Measurements from ENCODE around the gene DNAJC3. TPM values are rescaled to one million over a fixed set of nuclear protein-coding genes. Genes with fewer than 3 reads are reported as not detected.

Gene DNAJC3
- total and polyA plus RNA-seq, 2 of the 13 experiments (the other 11 are each of a cell fraction or from before 2014, with no cell fraction given) = 10.4 to 48.2 TPM

DNA sequence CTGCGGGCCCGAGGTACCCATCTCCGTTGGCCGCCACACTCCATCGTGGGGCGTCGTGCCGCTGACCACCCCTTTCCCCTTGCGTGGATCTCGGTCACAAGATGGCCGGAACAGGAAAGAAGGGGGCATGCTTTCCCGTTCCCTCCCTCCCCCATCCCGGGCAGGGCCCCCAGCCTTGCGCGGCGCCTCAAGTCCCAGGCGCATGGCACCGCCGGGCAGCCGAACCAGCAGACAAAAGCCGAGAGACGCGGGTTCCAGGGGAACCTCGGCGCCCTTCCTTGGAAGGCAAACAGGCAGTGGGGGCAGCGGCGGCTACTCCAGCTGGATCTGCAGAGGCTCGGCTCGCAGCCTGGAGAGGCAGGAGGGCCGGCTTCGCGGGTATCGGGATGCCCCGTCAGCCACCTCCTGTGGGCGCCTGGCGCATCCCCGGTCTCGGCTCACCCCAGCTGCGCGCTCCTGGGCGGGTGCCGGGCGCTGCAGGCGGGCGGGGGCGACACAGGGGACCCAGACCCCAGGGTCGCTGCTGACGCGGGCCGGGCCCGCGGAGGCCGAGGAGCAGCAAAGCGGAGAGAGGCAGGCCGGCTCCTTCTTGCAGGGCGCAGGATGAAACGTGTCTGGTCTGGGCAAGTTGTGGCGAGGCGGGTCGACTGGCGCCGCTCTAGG is 32.9 kb upstream of the DNAJC3 start (continued):
- TF ChIP-seq, protein P1, sequence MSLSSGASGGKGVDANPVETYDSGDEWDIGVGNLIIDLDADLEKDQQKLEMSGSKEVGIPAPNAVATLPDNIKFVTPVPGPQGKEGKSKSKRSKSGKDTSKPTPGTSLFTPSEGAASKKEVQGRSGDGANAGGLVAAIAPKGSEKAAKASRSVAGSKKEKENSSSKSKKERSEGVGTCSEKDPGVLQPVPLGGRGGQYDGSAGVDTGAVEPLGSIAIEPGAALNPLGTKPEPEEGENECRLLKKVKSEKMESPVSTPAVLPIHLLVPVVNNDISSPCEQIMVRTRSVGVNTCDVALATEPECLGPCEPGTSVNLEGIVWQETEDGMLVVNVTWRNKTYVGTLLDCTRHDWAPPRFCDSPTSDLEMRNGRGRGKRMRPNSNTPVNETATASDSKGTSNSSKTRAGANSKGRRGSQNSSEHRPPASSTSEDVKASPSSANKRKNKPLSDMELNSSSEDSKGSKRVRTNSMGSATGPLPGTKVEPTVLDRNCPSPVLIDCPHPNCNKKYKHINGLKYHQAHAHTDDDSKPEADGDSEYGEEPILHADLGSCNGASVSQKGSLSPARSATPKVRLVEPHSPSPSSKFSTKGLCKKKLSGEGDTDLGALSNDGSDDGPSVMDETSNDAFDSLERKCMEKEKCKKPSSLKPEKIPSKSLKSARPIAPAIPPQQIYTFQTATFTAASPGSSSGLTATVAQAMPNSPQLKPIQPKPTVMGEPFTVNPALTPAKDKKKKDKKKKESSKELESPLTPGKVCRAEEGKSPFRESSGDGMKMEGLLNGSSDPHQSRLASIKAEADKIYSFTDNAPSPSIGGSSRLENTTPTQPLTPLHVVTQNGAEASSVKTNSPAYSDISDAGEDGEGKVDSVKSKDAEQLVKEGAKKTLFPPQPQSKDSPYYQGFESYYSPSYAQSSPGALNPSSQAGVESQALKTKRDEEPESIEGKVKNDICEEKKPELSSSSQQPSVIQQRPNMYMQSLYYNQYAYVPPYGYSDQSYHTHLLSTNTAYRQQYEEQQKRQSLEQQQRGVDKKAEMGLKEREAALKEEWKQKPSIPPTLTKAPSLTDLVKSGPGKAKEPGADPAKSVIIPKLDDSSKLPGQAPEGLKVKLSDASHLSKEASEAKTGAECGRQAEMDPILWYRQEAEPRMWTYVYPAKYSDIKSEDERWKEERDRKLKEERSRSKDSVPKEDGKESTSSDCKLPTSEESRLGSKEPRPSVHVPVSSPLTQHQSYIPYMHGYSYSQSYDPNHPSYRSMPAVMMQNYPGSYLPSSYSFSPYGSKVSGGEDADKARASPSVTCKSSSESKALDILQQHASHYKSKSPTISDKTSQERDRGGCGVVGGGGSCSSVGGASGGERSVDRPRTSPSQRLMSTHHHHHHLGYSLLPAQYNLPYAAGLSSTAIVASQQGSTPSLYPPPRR (CRISPR knock-in tag; IDR thresholded peaks at IDR 0.05; ENCODE audit: borderline replicate concordance) = 0 out of 2 replicates have a peak, but pooled peaks have one; percentile 37
- TF ChIP-seq ZNF547 (CRISPR knock-in tag; IDR thresholded peaks at IDR 0.05) = peak; percentile 62; the same call in 1 of the 2 replicates
- peak; percentile 73 for TF ChIP-seq AGO2 (optimal IDR thresholded peaks at IDR 0.05; ENCODE audit: low read depth, low read length)
- TF ChIP-seq ZNF264 (CRISPR knock-in tag; IDR thresholded peaks at IDR 0.05) = no peak
- peak; percentile 71 for TF ChIP-seq GABPB1 (CRISPR knock-in tag; IDR thresholded peaks at IDR 0.05)
- TF ChIP-seq ZNF775 (CRISPR knock-in tag; IDR thresholded peaks at IDR 0.05; ENCODE audit: borderline replicate concordance) = no peak
- TF ChIP-seq MEF2D (CRISPR knock-in tag; IDR thresholded peaks at IDR 0.05) = no peak
- TF ChIP-seq ZSCAN25 (CRISPR knock-in tag; IDR thresholded peaks at IDR 0.05) = peak; percentile 47; the same call in 1 of the 2 replicates
- TF ChIP-seq HDAC1 (CRISPR knock-in tag; IDR thresholded peaks at IDR 0.05) = no peak
- TF ChIP-seq, protein P2, sequence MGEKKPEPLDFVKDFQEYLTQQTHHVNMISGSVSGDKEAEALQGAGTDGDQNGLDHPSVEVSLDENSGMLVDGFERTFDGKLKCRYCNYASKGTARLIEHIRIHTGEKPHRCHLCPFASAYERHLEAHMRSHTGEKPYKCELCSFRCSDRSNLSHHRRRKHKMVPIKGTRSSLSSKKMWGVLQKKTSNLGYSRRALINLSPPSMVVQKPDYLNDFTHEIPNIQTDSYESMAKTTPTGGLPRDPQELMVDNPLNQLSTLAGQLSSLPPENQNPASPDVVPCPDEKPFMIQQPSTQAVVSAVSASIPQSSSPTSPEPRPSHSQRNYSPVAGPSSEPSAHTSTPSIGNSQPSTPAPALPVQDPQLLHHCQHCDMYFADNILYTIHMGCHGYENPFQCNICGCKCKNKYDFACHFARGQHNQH (CRISPR knock-in tag; IDR thresholded peaks at IDR 0.05) = no peak
- no peak for TF ChIP-seq ZNF564 (CRISPR knock-in tag; IDR thresholded peaks at IDR 0.05)
- TF ChIP-seq REL (CRISPR knock-in tag; conservative IDR thresholded peaks at IDR 0.05) = peak; percentile 81; the same call in 1 of the 2 replicates
- TF ChIP-seq ZNF20 (CRISPR knock-in tag; IDR thresholded peaks at IDR 0.05) = 0 out of 2 replicates have a peak, but pooled peaks have one; percentile 34
- no peak for TF ChIP-seq MAZ (IDR thresholded peaks at IDR 0.05; ENCODE audit: borderline replicate concordance, low read depth, low read length)
- TF ChIP-seq MAZ (CRISPR knock-in tag; IDR thresholded peaks at IDR 0.05; ENCODE audit: low read depth) = no peak
- TF ChIP-seq, protein P3, sequence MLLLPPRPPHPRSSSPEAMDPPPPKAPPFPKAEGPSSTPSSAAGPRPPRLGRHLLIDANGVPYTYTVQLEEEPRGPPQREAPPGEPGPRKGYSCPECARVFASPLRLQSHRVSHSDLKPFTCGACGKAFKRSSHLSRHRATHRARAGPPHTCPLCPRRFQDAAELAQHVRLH (CRISPR knock-in tag; IDR thresholded peaks at IDR 0.05; ENCODE audit: borderline replicate concordance, low read depth) = no peak
- TF ChIP-seq, protein P4, sequence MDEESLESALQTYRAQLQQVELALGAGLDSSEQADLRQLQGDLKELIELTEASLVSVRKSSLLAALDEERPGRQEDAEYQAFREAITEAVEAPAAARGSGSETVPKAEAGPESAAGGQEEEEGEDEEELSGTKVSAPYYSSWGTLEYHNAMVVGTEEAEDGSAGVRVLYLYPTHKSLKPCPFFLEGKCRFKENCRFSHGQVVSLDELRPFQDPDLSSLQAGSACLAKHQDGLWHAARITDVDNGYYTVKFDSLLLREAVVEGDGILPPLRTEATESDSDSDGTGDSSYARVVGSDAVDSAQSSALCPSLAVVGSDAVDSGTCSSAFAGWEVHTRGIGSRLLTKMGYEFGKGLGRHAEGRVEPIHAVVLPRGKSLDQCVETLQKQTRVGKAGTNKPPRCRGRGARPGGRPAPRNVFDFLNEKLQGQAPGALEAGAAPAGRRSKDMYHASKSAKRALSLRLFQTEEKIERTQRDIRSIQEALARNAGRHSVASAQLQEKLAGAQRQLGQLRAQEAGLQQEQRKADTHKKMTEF (CRISPR knock-in tag; IDR thresholded peaks at IDR 0.05) = peak; percentile 14; the same call in 1 of the 2 replicates
- peak; percentile 70 for TF ChIP-seq ZFY (CRISPR knock-in tag; IDR thresholded peaks at IDR 0.05)
- no peak for TF ChIP-seq ZNF329 (CRISPR knock-in tag; IDR thresholded peaks at IDR 0.05; ENCODE audit: low read depth)
- peak; percentile 68 for TF ChIP-seq PHF8 (CRISPR knock-in tag; IDR thresholded peaks at IDR 0.05)
- peak; percentile 54 for TF ChIP-seq ZNF777 (CRISPR knock-in tag; IDR thresholded peaks at IDR 0.05)
- peak; percentile 56; the same call in 1 of the 2 replicates for TF ChIP-seq PITX1 (CRISPR knock-in tag; IDR thresholded peaks at IDR 0.05)
